Kidney glomerular epithelial cell (primary cell): ENCODE results near the gene BRD3.

Source experiments
- DNase-seq: peaks from one replicate; lab custom pipeline; 2025; lab: John Stamatoyannopoulos, UW

BRD3 gene

DNA sequence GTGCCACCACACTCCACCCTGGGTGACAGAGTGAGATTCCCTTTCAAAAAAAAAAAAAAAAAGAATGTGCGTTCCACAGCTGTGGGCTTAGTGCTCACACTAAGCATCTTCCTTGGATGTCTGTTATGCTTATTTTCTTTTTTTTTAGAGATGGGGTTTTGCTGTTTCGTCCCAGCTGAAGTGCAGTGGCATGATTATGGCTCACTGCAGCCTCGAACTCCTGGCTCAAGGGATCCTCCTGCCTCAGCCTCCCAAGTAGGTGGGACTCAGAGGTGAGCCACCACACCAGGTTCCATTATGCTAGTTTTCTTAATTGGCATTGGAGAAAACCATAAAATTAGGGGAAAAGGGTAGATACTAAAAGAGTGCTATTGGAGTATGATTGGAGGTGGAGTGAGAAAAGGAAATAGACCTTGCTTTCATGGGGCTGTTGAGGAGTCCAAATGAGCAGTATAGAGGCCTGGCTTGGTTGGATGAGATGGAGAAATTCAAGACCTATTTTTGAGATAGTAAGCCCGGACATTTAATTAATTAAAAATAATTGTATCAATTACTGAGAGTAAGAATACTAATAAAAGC lies 43.5 kb downstream of the BRD3 start:
- DNase-seq = no peak

DNA sequence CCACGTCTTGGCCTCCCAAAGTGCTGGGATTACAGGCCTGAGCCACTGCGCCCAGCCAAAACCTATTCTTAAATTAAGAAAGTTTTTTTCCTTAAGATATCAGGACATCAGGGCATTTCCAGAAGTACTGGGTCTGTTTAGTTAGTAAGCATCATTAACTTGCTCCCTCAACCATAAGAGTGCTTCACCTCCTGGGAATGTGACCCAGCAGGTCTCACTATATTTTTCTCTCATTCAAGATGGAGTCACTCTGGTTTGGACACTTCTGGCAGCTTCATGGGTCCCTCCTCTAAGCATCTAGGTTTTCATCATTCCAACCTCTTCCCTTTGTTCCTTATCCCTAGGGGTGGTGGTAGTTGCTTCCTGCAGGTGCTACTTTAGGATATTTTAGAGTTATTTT lies 52.9 kb downstream of the BRD3 start:
- peak; percentile 34 for DNase-seq

DNA sequence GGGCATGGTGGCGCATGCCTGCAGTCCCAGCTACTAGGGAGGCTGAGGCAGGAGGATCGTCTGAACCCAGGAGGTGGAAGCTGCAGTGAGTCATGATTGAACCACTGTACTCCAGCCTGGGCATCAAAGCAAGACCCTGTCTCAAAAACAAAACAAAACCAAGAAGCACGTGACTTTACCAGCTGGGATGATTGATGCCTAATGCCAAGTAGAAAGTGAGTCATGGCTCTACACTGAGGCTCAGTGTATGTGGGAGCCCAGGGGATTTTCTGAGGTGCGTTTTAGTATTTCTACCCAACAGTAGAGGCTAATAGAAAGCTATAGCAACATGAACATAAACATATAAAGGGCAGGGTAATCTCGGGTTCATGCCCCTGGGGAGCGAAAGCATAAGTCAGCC lies 56.4 kb downstream of the BRD3 start:
- no peak for DNase-seq

DNA sequence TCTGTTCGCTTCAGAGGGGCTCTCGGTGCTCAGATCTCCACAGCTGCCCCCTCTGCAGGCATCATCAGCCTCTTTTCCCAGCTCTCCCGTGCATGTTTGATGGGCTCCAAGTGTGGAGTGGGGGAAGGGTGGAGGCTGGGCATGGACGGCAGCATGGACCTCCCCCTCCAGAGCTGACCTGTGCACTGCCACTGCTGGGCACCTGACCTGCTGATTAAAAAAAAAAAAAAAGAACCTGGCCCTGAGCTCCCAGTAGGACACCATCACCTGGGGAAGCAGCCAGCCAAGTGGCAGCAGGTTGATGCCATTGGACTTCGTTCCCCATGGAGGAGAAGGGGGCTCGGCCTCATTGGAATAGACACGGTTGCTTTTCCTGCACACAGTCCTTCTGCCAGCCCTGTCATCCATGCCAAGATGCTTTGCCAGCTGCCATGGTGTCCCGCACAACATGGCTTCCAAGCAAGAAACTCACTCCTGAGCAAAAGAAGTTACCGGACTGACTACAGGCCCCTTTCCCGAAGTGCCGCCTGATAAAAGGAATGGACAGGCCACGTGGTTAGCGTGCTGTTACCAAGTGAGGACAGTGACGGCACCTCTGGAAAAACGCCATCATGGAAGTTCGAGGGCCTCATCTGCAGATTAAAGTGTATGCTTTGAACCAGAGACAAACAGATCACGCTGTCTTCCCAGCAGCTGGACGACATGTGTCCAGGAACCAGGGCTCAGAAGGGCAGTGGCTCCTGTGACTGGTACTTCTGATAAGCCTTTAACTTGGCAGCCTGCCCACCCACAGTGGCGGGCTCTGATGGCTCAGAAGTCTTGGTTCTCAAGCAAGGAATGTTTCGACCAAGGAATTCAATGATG lies 57.3 kb downstream of the BRD3 start:
- no peak for DNase-seq

DNA sequence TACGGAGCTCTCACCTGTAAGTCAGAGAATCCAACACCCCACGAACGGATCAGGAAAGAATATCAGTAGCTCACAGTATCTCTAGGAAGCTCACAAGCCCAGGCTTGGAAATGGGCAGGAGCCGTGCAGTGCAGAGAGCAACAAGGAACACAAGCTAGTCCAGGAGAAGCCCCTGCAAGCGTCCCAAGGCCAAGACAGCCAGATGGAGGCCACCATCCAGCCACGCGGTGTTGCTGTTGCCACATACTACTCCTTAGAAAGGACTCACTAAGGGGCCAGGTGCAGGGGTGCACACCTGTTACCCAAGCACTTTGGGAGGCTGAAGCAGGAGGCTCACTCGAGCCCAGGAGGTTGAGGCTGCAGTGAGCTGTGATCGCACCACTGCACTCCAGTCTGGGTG lies 60.3 kb downstream of the BRD3 start:
- no peak for DNase-seq

DNA sequence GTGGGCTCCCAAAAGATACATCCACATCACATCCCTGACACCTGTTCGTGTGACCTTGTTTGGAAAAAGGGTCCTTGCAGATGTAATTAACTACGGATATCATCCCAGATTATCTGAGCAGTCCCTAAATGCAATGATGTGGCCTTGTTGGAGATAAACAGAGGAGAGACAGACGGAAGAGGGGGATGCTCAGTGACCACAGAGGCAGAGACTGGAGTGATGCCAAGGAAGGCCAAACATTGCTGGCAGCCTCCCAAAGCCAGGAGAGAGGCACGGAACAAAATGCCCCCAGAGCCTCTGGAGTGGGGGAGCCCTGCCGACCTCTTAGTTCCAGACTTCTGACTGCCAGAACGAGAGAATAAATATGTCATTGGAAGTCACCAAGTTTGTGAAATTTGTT lies 60.7 kb downstream of the BRD3 start:
- DNase-seq = no peak

DNA sequence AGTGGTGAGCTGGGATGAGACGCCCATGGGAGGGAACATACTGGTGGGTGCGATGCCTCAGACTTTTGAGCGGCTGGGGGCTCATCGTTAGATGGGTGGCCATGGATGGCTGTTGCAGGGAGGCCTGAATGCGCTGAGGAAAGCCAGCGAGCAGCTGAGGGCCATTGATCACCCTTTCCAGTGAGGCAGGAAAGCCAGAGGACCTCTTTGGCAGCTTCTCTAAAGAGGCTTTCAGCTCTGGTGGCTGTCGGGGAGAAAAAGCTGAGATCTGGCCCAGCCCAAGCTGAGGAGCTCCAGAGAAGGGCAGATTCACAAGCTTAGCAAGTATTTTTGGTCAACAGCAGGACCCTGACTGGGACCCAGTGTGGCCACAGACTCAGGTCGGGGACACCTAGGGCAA lies 62.4 kb downstream of the BRD3 start:
- no peak for DNase-seq

DNA sequence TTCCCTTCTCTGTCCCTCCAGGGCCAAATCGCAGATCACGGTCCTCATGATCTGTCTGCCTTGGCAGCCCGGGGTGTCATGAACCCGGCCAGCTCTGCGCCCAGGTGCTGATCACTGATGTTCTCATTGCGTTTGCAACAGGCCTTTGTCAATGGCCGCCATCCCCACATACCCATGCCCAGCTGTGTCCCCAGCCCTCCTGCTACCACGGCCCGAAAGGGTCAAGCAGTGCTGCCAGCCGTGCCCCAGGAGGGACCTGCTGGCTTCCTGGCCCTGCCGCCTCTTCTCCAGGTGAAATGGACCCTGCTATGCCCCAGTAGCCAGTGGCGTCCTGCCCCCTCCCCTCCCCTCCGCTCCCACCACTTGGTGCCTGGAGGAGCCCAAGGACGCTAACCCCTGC lies 62.9 kb downstream of the BRD3 start:
- DNase-seq = no peak

DNA sequence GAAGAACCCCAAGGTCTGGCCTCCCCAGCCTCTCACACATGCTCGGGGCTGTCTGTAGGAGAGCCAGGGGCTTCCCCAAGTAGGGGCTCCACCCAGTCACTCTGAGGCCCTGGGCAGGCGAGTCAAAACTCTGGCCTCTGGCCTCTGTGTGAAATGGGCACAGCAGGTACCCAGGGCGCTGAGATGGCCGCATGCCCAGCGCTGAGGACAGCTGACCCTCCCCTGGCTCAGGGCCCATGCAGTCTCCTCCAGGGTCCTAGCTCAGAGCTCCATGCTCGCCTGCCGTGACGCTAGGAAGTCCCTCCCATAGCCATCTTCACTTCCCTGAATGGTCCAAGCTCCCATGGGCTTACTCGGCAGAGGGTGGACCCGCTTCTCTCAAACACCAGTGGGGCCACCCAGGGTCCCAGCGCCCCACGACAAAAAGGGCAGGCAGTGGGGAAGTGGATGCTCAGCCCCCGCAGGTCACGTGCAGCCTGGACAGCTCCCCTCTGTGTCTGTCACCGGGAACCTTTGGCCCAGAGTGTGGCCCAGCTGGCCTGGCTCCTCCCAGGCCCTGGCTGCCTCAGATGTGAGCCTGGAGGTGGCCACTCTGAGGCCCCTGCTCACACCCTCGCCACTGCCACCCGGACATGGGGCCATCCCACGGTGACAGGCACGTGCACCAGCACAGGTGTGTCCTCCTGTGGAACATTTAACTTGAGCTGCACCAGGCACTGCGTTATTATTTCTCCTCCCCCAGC lies 63.5 kb downstream of the BRD3 start:
- DNase-seq = no peak

DNA sequence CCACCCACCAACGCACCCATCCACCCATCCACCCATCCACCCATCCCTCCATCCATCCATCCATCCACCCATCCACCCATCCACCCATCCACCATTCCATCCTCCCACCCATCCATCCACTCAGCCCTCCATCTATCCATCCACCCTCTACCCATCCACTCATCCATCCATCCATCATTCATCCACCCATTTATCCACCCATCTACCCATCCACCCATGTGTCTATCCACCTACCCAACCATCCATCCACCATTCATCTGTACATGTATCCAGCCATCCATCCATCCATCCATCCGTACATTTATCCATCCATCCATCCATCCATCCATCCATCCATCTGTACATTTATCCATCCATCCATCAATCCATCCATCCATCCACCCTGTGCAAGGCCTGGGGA lies 64.6 kb downstream of the BRD3 start:
- DNase-seq = no peak

DNA sequence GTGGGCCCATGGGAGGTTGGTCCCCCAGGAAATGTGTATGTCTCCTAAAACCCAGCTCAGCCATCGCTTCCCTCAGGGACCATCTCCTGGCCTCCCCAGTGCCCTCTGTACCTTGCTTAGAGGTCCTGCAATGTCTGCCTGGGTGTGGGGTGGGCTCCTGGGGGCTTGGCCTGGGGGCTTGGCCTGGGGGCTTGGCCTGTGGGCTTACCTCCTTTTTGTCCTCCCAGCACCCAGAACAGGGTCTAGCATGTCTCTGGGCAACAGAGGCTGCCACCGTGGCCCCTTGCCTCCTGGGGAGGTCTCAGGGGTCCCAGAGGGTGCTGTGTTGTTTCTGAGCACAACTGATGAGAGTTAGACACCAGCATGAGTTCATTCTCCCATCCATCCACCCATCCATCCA lies 65.0 kb downstream of the BRD3 start:
- no peak for DNase-seq

DNA sequence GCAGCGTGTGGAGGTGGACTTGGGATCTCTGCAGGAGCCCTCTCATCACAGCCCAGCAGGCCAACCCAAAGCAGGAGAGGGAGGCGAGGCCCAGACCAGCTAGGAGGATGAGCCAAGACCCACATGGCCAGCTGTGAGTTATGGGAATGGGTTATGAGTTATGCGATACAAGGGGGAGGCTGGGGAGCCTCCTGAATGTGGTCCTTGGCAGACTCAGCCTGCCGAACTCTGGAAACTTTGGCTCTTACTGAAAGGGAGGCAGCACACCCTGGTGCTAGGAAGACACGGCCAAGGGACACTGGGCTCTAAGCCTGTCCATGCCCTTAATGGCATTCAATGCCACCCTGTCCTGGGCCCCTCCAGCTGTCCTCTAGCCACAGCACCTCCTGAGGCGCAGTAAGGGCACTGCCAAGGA lies 68.0 kb downstream of the BRD3 start:
- no peak for DNase-seq

DNA sequence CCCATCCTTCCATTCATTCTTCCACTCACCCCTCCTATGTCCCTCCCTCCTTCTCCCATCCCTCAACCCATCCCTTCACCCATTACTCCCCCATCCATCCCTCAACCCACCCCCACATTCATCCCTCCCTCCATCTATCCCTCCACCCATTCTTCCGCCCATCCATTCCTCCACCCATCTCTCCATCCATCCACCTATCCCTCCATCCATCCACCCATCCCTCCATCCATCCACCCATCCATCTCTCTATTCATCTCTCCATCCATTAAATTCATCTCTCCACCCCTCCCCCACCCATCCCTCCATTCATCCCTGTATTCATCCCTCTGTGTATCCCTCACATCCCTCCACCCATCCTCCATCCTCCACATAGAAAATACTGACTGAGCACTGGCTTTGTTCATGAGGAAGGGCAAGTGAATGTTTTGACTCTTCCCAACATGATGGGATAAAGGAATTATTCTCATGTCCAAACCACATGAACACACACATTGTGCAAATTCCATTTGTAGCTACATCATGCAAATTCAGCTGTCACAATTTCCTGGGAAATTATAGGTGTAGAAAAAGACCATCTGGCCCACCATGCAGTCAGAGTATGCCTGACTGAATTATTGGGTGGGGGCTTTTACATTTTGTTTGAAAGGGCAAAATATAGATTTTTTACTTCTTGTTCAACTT lies 68.8 kb downstream of the BRD3 start:
- no peak for DNase-seq

DNA sequence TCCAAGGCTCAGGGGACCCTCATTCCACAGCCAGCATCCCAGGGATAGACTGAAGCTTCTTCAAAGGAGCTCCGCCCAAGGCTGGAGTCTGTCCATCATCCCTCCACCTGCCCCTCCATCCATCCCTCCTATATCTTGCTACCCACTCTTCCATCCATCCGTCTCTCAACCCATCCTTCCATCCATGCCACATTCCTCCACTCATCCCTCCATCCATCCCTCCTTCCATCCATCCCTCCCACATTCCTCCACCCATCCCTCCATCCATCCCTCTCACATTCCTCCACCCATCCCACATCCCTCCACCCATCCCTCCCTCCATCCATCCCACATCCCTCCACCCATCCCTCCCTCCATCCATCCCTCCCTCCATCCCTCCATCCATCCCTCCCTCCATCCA lies 70.2 kb downstream of the BRD3 start:
- no peak for DNase-seq

DNA sequence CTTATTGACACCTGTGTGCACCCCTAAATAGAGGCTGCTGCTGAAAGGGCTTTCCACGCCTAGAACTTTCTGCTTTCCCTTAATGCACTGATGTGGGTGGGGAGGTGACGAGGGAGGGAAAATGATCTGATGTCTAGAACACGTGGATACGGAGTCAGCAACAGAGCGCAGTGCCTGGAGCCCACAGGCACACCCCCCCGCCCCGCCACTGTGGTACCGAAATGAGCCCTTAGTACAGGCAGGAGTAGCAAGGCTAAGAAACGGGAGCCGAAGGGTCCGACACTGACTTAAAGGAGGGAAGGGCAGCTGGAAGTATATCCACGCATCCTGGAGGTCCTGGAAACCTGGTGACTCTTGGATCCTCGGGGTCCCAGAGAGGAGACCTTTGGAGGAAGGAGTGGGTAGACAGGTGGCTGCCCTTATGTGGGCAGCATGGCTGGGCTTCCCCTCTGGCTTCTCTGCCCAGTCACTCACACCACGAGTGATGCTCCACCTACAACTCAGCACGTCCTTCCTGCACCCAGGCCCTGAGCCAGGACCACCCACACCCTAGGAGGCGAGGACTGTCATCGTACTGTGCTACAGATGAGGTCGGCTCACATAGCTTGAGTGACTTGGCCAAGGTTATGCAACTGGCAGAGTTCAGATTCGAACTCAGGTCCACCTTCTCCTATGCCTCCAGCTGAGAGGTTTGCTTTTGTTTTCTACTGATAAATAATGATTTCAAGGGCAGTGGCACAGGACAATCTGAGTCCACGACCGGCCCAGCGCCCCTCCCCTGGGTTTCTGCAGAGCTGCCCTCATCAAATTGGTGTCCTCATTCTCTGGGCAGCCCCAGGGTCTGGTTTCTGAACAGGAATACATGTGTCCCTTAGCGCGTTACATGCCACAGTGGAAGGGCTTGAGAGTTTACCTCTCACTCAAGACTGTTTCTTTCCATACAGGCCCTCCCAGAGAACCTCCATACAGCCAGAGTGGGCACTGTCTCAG lies 71.0 kb downstream of the BRD3 start:
- no peak for DNase-seq

DNA sequence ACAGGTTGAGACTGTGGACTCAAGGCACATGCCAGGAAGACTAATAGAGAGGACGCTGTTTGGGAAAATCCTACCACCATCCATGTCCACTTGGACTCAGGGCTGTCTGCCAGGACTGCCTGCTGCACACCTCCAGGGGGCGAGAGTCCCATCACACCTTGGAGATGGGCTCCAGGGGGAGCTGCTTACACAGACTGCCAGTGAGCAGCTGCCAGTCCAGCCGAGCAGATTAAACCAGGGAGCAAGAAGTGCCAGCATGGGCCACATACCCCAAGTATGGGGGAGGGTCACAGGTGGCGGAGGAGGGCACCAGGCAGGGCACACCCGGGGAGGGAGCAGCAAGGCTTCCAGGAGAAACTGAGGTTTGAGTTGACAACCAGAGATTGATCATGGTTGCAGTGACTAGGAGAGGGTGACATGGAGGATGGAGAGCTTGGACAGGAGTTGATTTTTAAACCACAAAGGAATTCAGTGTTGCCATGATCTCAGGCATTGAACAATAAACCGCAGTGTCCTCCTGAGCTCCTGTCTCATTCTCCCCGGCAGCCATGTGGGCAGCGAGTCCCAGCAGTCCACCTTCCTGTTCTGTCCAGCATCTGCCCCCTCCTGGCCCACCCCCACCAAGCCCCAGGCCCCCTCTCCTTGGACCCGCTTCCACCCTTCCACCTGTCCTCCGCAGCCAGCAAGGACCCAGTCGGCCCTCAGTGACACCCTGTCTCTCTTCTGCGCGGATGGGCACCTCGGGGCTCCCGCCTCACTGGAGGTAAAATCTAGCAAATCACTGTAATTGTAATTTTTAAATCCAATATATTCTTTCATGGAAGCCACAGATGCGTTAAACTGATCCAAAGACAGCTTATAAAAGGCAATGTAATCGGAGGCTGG lies 72.6 kb downstream of the BRD3 start:
- peak; percentile 29 for DNase-seq

DNA sequence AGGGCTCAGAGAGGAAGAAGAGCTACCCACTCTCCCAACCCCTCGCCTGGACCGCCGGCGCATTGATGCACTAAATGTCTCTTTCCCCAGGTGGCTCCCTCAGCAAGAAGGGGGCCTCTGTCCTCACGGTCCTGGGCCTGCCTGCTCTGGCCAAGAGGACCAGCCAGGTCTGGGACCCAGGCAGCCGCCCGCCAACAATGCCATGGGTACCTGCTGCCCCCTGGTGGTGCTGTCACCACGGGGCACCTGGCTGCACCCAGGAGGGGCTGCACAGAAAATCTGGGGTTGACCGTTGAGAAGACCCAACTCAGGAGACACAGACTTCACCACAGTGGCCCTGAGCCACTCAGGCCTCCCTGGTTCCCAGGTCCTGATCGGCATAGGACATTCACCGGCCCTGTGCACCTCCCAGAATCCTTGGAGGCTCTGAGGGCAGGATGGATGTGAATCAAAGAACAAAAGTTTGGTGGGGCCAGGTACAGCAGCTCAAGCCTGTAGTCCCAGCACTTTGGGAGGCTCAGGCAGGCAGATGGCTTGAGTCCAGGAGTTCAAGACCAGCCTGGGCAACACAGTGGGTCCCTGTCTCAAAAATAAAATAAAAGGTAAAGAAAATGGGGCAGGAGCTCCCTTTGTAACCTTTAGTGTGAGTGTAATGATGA lies 73.3 kb downstream of the BRD3 start:
- peak; percentile 33 for DNase-seq

DNA sequence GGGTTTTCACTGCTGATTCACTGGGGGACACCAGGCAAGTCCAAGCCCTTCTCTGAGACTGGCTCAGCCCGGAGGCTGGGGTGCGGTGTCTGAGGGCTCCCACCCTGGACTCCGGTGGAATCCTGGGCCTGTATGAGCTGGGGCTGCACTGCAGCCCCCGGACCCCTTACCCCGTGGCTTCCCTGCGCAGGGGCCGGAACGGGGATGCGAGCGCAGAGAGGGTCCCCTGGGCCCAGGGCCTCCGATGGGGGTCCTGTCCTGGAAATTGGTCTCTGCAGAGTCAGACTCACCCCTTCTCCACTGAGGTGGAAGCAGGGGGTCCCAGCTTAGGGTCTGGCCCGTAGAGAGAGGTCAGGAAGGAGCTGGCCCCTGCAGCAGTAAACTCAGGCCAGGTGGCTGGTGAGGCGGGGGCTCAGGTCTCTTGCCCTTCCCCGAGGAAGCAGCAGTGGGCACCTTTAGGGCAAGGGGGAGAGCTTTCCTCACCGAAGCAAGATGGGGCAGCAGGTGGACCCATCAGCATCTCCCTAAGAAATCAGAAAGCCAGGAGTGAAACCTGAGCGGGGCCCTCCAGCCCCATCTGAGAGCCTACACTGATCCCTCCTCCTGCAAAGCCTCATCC lies 74.1 kb downstream of the BRD3 start:
- no peak for DNase-seq
